Inflammatory macrophage (primary cell): ENCODE data around the gene PERCC1.

Experiments used
- DNase-seq, 2 donors: peaks; one replicate each; pipeline ENCODE4 v3.0.0-alpha.2; 2020 to 2022
- total RNA-seq, 18 experiments: gene quantifications; one replicate each; lab custom pipeline; 2026; ENCODE audit warnings: mixed read lengths in 6 of 18, inconsistent platforms in 2 of 18; lab: John Stamatoyannopoulos, UW

PERCC1 gene
- total RNA-seq: 0 to 0.11 (median 0) reads per million in 18 experiments

GRCh38 chr16:1430759-1431496 lies at the start of gene PERCC1:
Gene PERCC1, plus strand, starts transcription at chr16:1431078. Its CDS starts 1,516 bp downstream, at chr16:1432594.
- DNase-seq: no peak

- peak in 1 of 2 donors; percentile 7 for DNase-seq
Measured at GRCh38 chr16:1381612-1382406, 49.1 kb upstream of the PERCC1 start.

- no peak for DNase-seq
Measured at GRCh38 chr16:1383556-1383955, 47.3 kb upstream of the PERCC1 start.

- DNase-seq: no peak
Measured at GRCh38 chr16:1385232-1385631, 45.6 kb upstream of the PERCC1 start.

- DNase-seq: no peak
Measured at GRCh38 chr16:1387331-1387730, 43.5 kb upstream of the PERCC1 start.

- no peak for DNase-seq
Measured at GRCh38 chr16:1389762-1390161, 41.1 kb upstream of the PERCC1 start.

- DNase-seq: no peak
Measured at GRCh38 chr16:1390239-1390779, 40.6 kb upstream of the PERCC1 start.

GRCh38 chr16:1392826-1393225 lies 38.1 kb upstream of the PERCC1 start:
- DNase-seq: no peak

- no peak for DNase-seq
Measured at GRCh38 chr16:1393613-1394176, 37.2 kb upstream of the PERCC1 start.

GRCh38 chr16:1394367-1394951 lies 36.4 kb upstream of the PERCC1 start:
- no peak for DNase-seq

GRCh38 chr16:1395444-1396031 lies 35.3 kb upstream of the PERCC1 start:
- DNase-seq: no peak

- no peak for DNase-seq
Measured at GRCh38 chr16:1397779-1398178, 33.1 kb upstream of the PERCC1 start.

- DNase-seq: no peak
Measured at GRCh38 chr16:1398351-1398750, 32.5 kb upstream of the PERCC1 start.

- no peak for DNase-seq
Measured at GRCh38 chr16:1398826-1399581, 31.9 kb upstream of the PERCC1 start.

GRCh38 chr16:1401061-1401757 lies 29.7 kb upstream of the PERCC1 start:
- no peak for DNase-seq

GRCh38 chr16:1401758-1402154 lies 29.1 kb upstream of the PERCC1 start:
- DNase-seq: no peak

GRCh38 chr16:1403036-1403435 lies 27.8 kb upstream of the PERCC1 start:
- DNase-seq: no peak

GRCh38 chr16:1403733-1404132 lies 27.1 kb upstream of the PERCC1 start:
- DNase-seq: no peak

- no peak for DNase-seq
Measured at GRCh38 chr16:1407753-1408152, 23.1 kb upstream of the PERCC1 start.

GRCh38 chr16:1408171-1408837 lies 22.6 kb upstream of the PERCC1 start:
- peak; percentile 89 to 91 for DNase-seq
